CD14-positive monocyte (primary cell): Measurements from ENCODE around the gene MYL11. TPM values are rescaled to one million over a fixed set of nuclear protein-coding genes. Genes with fewer than 3 reads are reported as not detected.

ENCODE experiments used
- DNase-seq, 3 donors: peaks; one replicate each; pipeline ENCODE4 v3.0.0-alpha.2; 2011 to 2022
- H2AFZ ChIP-seq: 2 replicates; pipeline ENCODE4 v1.6.0; 2012; ENCODE audit warnings: mild to moderate bottlenecking, low read depth, low read length, inconsistent platforms; ENCODE audit not compliant: insufficient read depth, poor library complexity, severe bottlenecking
- H3K27ac ChIP-seq, 2 donors: 1 replicate in 1 of 2; 2 replicates in 1 of 2; pipeline ENCODE4 v1.5.1; 2012 to 2013; ENCODE audit warnings: low read length in 2 of 2, control low read depth in 1 of 2, inconsistent platforms in 1 of 2, low read depth in 1 of 2, mild to moderate bottlenecking in 1 of 2
- H3K27me3 ChIP-seq, 2 donors: one replicate each; pipeline versions ENCODE4 v1.6.0 to v1.6.1; 2011 to 2013; ENCODE audit warnings: low read length in 2 of 2; ENCODE audit not compliant: control insufficient read depth in 2 of 2, insufficient read depth in 2 of 2
- H3K36me3 ChIP-seq, 2 donors: replicated peaks in 1 of 2; 1 replicate in 1 of 2; 2 replicates in 1 of 2; pipeline versions ENCODE4 v1.5.1 to v1.6.1; 2012 to 2013; ENCODE audit warnings: low read length in 2 of 2, control low read depth in 1 of 2, inconsistent platforms in 1 of 2, mild to moderate bottlenecking in 1 of 2; ENCODE audit not compliant: insufficient read depth in 2 of 2, control insufficient read depth in 1 of 2
- H3K4me1 ChIP-seq, 2 donors: 1 replicate in 1 of 2; 2 replicates in 1 of 2; pipeline versions ENCODE4 v1.5.1 to v1.6.1; 2012 to 2013; ENCODE audit warnings: low read length in 2 of 2, control low read depth in 1 of 2, inconsistent platforms in 1 of 2, mild to moderate bottlenecking in 1 of 2, moderate library complexity in 1 of 2; ENCODE audit not compliant: insufficient read depth in 2 of 2, control insufficient read depth in 1 of 2
- H3K4me2 ChIP-seq: replicated peaks from 2 replicates; pipeline ENCODE3; 2012; ENCODE audit warnings: low read length, moderate library complexity, mild to moderate bottlenecking; ENCODE audit not compliant: poor library complexity, severe bottlenecking; ENCODE audit errors: extremely low read depth
- H3K4me3 ChIP-seq, 3 experiments: fragments of 200-600 bp in 1 of 3; sonication (generic) in 1 of 3; replicated peaks in 1 of 3; 1 replicate in 2 of 3; 2 replicates in 1 of 3; pipeline ENCODE4 v1.5.1; 2011 to 2013; ENCODE audit warnings: low read length in 3 of 3, mild to moderate bottlenecking in 3 of 3, control low read depth in 2 of 3, low read depth in 2 of 3, inconsistent platforms in 1 of 3, moderate library complexity in 1 of 3
- H3K79me2 ChIP-seq: 2 replicates; pipeline ENCODE4 v1.6.0; 2012; ENCODE audit warnings: mild to moderate bottlenecking, control low read depth, inconsistent platforms, low read length, moderate library complexity; ENCODE audit not compliant: insufficient read depth
- H3K9ac ChIP-seq: 2 replicates; pipeline ENCODE4 v1.6.0; 2017; ENCODE audit warnings: low read length, mild to moderate bottlenecking; ENCODE audit not compliant: insufficient read depth, poor library complexity, severe bottlenecking
- H3K9me3 ChIP-seq, 2 donors: replicated peaks in 1 of 2; 1 replicate in 1 of 2; 2 replicates in 1 of 2; pipeline versions ENCODE4 v1.5.1 to v1.6.1; 2012 to 2013; ENCODE audit warnings: low read length in 2 of 2, control low read depth in 1 of 2; ENCODE audit not compliant: control insufficient read depth in 1 of 2, insufficient read depth in 1 of 2
- H4K20me1 ChIP-seq: 2 replicates; pipeline ENCODE4 v1.6.0; 2012; ENCODE audit warnings: mild to moderate bottlenecking, low read length, control low read depth, moderate library complexity; ENCODE audit not compliant: insufficient read depth
- H3K27ac Mint-ChIP-seq, 7 donors: one replicate each; pipeline ENCODE4 v1.8.0; 2020; ENCODE audit warnings: mild to moderate bottlenecking in 7 of 7, mixed read lengths in 7 of 7, moderate library complexity in 6 of 7, inconsistent platforms in 2 of 7
- H3K27me3 Mint-ChIP-seq, 3 donors: one replicate each; pipeline ENCODE4 v1.8.0; 2021 to 2022; ENCODE audit warnings: low read depth in 3 of 3, mild to moderate bottlenecking in 3 of 3, mixed read lengths in 3 of 3, moderate library complexity in 3 of 3, inconsistent platforms in 1 of 3
- H3K36me3 Mint-ChIP-seq, 2 donors: one replicate each; pipeline ENCODE4 v1.8.0; 2020; ENCODE audit warnings: mixed read lengths in 2 of 2, inconsistent platforms in 1 of 2, mild to moderate bottlenecking in 1 of 2
- H3K4me1 Mint-ChIP-seq: one replicate; pipeline ENCODE4 v1.8.0; 2020; ENCODE audit warnings: mild to moderate bottlenecking, mixed read lengths
- H3K4me3 Mint-ChIP-seq, 2 donors: one replicate each; pipeline ENCODE4 v1.8.0; 2020; ENCODE audit warnings: mild to moderate bottlenecking in 2 of 2, mixed read lengths in 2 of 2, moderate library complexity in 1 of 2
- H3K9me3 Mint-ChIP-seq, 7 donors: one replicate each; pipeline ENCODE4 v1.8.0; 2020 to 2022; ENCODE audit warnings: mixed read lengths in 7 of 7, mild to moderate bottlenecking in 6 of 7, moderate library complexity in 6 of 7, inconsistent platforms in 2 of 7
- WGBS: methylation state at CpG from one replicate; pipeline ENCODE4 v1.1.5; 2013; ENCODE audit warnings: missing lambda C conversion rate; ENCODE audit not compliant: insufficient coverage; 5-methylcytosine and 5-hydroxymethylcytosine counted together
- intact Hi-C, 2 donors: fragments of 100-400 bp; cut with micrococcal nuclease; formaldehyde crosslinking; loops; one replicate each; pipeline versions ENCODE4 v1.15.0 to v1.15.1; 2023
- polyA plus RNA-seq, 3 donors: library from polyadenylated mRNA; depleted of rRNA in 1 of 3; unstranded in 2 of 3; stranded (reverse) in 1 of 3; fragments of 300-500 nt in 2 of 3; fragments of >200 nt in 1 of 3; fragmentation: Illumina TruSeq in 2 of 3; gene quantifications; 1 replicate in 2 of 3; 2 replicates in 1 of 3; pipeline ENCODE4 v1.2.3, GENCODE V29; 2012 to 2021
- TF ChIP-seq, protein P1 (sequence below): fragments of 200-600 bp; IDR thresholded peaks from one replicate; pipeline ENCODE4 v1.8.0; 2022; ENCODE audit warnings: antibody characterized with exemption, mild to moderate bottlenecking

Gene MYL11
- polyA plus RNA-seq, 3 donors: 1.6 to 1.9 TPM; not detected in 1

DNA sequence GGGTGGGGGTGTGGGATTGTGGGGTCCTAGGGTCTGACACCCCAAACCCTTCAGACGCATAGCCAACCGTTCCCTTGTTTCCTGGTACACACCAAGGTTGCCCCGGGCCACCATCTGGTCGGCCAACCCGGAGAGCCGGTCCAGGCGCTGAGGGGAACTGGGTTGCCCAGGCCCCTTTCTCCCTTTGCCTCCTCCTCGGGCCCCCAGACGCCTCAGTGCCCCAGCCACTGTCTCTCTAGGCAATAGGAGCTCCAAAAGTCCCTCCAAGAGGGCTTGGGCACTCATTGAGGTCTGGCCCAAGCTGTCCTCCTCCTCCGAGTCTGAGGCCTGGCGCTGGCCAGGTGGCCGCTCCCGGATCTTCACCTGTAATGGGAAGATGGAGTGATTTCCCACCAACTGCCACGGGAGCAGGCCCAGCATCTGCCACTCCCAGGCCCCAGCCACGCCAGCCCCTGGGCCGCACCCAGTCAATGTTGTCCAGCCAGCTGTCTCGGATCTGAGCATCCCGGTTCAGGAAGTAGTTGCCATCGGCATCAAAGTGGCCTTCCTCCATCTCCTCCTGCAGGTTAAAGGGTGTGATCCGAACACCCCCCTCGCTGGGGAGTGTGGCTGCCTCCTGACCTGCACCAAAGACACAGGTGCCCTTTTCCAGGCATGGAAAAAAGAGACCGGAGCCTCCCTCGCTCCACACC lies 21.0 kb upstream of the MYL11 start:
- no peak overlapping the region for H2AFZ ChIP-seq
- no peak overlapping the region for H3K4me3 Mint-ChIP-seq
- peaks cover 51 to 62% of the 10 kb centered on the region in 2 donors for H3K36me3 ChIP-seq
- no peaks in the 10 kb centered on the region for H3K9me3 ChIP-seq
- H3K9me3 Mint-ChIP-seq: no peaks in the 10 kb centered on the region
- peaks cover 41% of the 10 kb centered on the region for H3K4me1 Mint-ChIP-seq
- peak in 1 of 3 donors; percentile 6 for DNase-seq
- WGBS: 94% methylated on average over 15 of the region's 23 CpGs
- no peaks in the 10 kb centered on the region for H3K27me3 ChIP-seq
- H3K36me3 Mint-ChIP-seq: peaks cover 58 to 65% of the 10 kb centered on the region in 2 donors
- intact Hi-C loops: loop anchor here (2.0 to 10.0 kb wide), 2 partner anchors 17 to 51 kb away; partner anchors contain the start of genes TBC1D10B (in 1 of the 2) and ZNF771 (in 1 of the 2)
- H3K4me2 ChIP-seq: no peak overlapping the region
- H3K79me2 ChIP-seq: peaks cover 45% of the 10 kb centered on the region
- H3K4me3 ChIP-seq: no peak overlapping the region
- peak overlapping the region in 1 of 2 donors; percentile 99 for H3K27ac ChIP-seq
- peaks cover 60% of the 10 kb centered on the region for H4K20me1 ChIP-seq
- TF ChIP-seq, protein P1, sequence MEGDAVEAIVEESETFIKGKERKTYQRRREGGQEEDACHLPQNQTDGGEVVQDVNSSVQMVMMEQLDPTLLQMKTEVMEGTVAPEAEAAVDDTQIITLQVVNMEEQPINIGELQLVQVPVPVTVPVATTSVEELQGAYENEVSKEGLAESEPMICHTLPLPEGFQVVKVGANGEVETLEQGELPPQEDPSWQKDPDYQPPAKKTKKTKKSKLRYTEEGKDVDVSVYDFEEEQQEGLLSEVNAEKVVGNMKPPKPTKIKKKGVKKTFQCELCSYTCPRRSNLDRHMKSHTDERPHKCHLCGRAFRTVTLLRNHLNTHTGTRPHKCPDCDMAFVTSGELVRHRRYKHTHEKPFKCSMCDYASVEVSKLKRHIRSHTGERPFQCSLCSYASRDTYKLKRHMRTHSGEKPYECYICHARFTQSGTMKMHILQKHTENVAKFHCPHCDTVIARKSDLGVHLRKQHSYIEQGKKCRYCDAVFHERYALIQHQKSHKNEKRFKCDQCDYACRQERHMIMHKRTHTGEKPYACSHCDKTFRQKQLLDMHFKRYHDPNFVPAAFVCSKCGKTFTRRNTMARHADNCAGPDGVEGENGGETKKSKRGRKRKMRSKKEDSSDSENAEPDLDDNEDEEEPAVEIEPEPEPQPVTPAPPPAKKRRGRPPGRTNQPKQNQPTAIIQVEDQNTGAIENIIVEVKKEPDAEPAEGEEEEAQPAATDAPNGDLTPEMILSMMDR: no peak
- no peak overlapping the region for H3K9ac ChIP-seq
- H3K27me3 Mint-ChIP-seq: peaks cover 0 to 1% (median 0%) of the 10 kb centered on the region in 3 donors
- H3K27ac Mint-ChIP-seq: peak overlapping the region in 5 of 7 donors; percentile 15 to 100 (median 63)
- peaks cover 26 to 36% of the 10 kb centered on the region in 2 donors for H3K4me1 ChIP-seq

DNA sequence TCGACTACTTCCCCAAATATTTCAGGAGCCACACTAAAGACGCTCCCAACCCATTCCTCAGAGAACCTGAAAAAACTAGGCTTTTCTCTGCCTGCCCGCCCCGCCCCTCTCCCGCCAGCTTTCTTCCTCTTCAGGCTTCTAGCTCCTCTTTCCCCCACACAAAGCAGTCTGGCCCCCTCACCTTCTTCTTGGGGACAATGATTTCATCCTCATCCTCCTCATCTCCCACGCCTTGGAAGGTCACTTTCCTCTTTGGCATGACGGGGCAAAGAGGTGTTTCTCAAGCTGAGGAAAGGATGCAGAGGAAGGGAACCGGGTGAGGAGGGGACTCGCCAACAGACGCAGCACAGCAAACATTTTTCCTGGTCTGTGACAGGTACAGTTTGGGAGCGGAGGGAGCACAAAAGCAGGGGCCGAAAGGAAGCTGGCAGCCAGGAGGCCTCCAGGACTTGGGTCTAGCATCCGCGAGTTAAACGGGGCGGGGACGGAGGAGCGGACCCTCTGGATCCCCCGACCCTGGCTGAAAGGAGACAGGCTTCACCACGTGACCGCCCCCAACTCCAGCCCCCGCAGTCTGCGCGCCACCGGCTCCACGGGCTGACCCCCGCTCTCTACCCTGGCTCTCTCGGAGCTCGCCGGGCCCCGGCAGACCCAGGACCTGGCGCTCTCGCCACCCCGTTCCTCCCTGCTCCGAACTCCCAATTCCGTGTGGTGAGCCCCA lies 20.0 kb upstream of the MYL11 start:
- Histone ChIP-seq H3K79me2 (peaks cover 55% of the 10 kb centered on the region), H3K27me3 (no peaks in the 10 kb centered on the region), H4K20me1 (peaks cover 70% of the 10 kb centered on the region), H3K4me3 (peak overlapping the region; percentile 82 to 100 (median 96)), H2AFZ (peak overlapping the region; percentile 81), H3K4me1 (peaks cover 26 to 36% of the 10 kb centered on the region in 2 donors), H3K4me2 (peak overlapping the region; percentile 100), H3K27ac (peak overlapping the region; percentile 94 to 99), H3K9ac (peak overlapping the region; percentile 88), H3K9me3 (no peaks in the 10 kb centered on the region), H3K36me3 (peaks cover 61 to 72% of the 10 kb centered on the region in 2 donors)
- peak overlapping the region; percentile 97 for H3K4me3 Mint-ChIP-seq
- H3K4me1 Mint-ChIP-seq: peaks cover 37% of the 10 kb centered on the region
- peaks cover 0 to 1% (median 0%) of the 10 kb centered on the region in 3 donors for H3K27me3 Mint-ChIP-seq
- peak in 1 of 3 donors; percentile 50 for DNase-seq
- WGBS: under 1% methylated on average over 34 of the region's 36 CpGs
- H3K9me3 Mint-ChIP-seq: no peaks in the 10 kb centered on the region
- TF ChIP-seq, protein P1: no peak
- H3K36me3 Mint-ChIP-seq: peaks cover 59 to 69% of the 10 kb centered on the region in 2 donors
- peak overlapping the region; percentile 97 to 100 (median 99) for H3K27ac Mint-ChIP-seq
- intact Hi-C loops: loop anchor here (2.0 to 10.0 kb wide), 2 partner anchors 16 to 50 kb away; partner anchors contain the start of genes TBC1D10B (in 1 of the 2) and ZNF771 (in 1 of the 2)
